A673 (cell line): ENCODE data around the gene WDR62. TPM values are rescaled to one million over a fixed set of nuclear protein-coding genes. Genes with fewer than 3 reads are reported as not detected.

Experiments
- BruUV-seq: library from RNA; stranded (reverse); fragments of 400-500 nt; replicated peaks from 2 replicates; lab custom pipeline; 2021; lab: Mats Ljungman, UMichigan
- CTCF ChIA-PET: fragments of 300-600 bp; sonication (Branson Sonifier 250); formaldehyde crosslinking; loops from one replicate; lab custom pipeline; 2022; ENCODE audit warnings: antibody characterized with exemption; lab: Charles Lee
- POLR2A ChIA-PET: fragments of 300-600 bp; sonication (Branson Sonifier 250); formaldehyde crosslinking; loops from one replicate; lab custom pipeline; 2022; ENCODE audit warnings: antibody characterized with exemption; ENCODE audit not compliant: low non-redundant PET; lab: Charles Lee
- DNase-seq: peaks from one replicate; pipeline ENCODE4 v3.0.0-alpha.2; 2015; ENCODE audit warnings: low spot score
- H3K27ac ChIP-seq: fragments of 200-600 bp; sonication (generic); 2 replicates; pipeline ENCODE4 v1.5.1; 2016; ENCODE audit warnings: mixed run types, low read depth, mild to moderate bottlenecking, mixed read lengths, antibody characterized with exemption, low read length; ENCODE audit not compliant: poor library complexity, severe bottlenecking
- H3K27me3 ChIP-seq: fragments of 200-600 bp; sonication (generic); replicated peaks from 2 replicates; pipeline ENCODE4 v1.6.1; 2017; ENCODE audit warnings: mixed run types, low read depth, mild to moderate bottlenecking, mixed read lengths, antibody characterized with exemption, low read length; ENCODE audit not compliant: insufficient read depth, poor library complexity
- H3K36me3 ChIP-seq: fragments of 200-600 bp; sonication (generic); 2 replicates; pipeline ENCODE4 v1.6.1; 2016; ENCODE audit warnings: mixed run types, mild to moderate bottlenecking, mixed read lengths, antibody characterized with exemption, low read length; ENCODE audit not compliant: insufficient read depth, poor library complexity, severe bottlenecking
- H3K4me1 ChIP-seq: fragments of 200-600 bp; sonication (generic); 2 replicates; pipeline ENCODE4 v1.6.1; 2017; ENCODE audit warnings: mixed run types, mild to moderate bottlenecking, mixed read lengths, antibody characterized with exemption, low read length; ENCODE audit not compliant: insufficient read depth, poor library complexity, severe bottlenecking
- H3K4me3 ChIP-seq: fragments of 200-600 bp; sonication (generic); 2 replicates; pipeline ENCODE4 v1.5.1; 2016; ENCODE audit warnings: low read depth, mixed run types, mild to moderate bottlenecking, mixed read lengths, low read length; ENCODE audit not compliant: poor library complexity, severe bottlenecking
- H3K9me3 ChIP-seq: fragments of 200-600 bp; sonication (generic); 2 replicates; pipeline ENCODE4 v1.6.1; 2016; ENCODE audit warnings: mixed run types, low read depth, mild to moderate bottlenecking, mixed read lengths, antibody characterized with exemption, low read length; ENCODE audit not compliant: poor library complexity, severe bottlenecking
- CTCF ChIP-seq: fragments of 300-800, 200-600 bp; sonication (generic); conservative IDR thresholded peaks from 2 replicates; pipeline ENCODE4 v1.5.1; 2017; ENCODE audit warnings: low read depth, mild to moderate bottlenecking, antibody characterized with exemption, low read length, moderate library complexity, mixed read lengths
- EZH2 ChIP-seq: fragments of 200-600 bp; sonication (generic); IDR thresholded peaks from 2 replicates; pipeline ENCODE4 v1.6.1; 2017; ENCODE audit warnings: borderline replicate concordance, low read depth, mild to moderate bottlenecking, mixed read lengths, antibody characterized with exemption, low read length; ENCODE audit not compliant: poor library complexity, severe bottlenecking
- intact Hi-C: fragments of 100-400 bp; cut with micrococcal nuclease; formaldehyde crosslinking; loops from one replicate; pipeline ENCODE4 v1.10.0; 2022; ENCODE audit not compliant: unreplicated experiment
- total RNA-seq: library from RNA; stranded (reverse); gene quantifications from 2 replicates; pipeline ENCODE4 v1.2.3, GENCODE V29; 2021

Gene WDR62
- total RNA-seq, 1 experiment from 2014 or later = 40.4 TPM

DNA sequence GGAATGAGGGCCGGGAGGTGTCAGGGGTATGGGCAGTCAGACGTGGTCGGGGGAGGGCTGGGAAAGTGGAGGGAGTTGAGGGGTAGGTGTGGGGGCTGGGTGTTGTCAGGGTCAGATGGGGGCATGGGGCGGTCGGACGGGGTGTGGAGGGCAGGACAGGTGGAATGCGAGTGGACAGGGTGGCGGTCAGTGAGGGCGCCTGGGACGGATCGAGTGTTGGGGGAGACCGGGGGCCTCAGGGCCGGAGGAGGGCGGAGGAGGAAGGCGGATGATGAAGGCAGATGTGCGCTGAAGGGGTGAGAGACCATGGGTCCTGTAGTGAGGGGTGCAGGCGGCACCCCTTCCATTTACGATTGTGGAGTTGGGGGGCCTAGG is 66.3 kb downstream of the WDR62 start:
- DNase-seq = no peak
- POLR2A ChIA-PET = no interaction called here
- Histone ChIP-seq H3K9me3 (no peaks in the 10 kb centered on the region), H3K36me3 (peaks cover 14% of the 10 kb centered on the region), H3K27ac (no peak overlapping the region), H3K4me3 (no peak overlapping the region), H3K27me3 (no peaks in the 10 kb centered on the region), H3K4me1 (peaks cover 6% of the 10 kb centered on the region)
- TF ChIP-seq CTCF = no peak
- TF ChIP-seq EZH2 = no peak
- CTCF ChIA-PET = no interaction called here
- no TSS peak for BruUV-seq
- intact Hi-C loops = no loop called here

DNA sequence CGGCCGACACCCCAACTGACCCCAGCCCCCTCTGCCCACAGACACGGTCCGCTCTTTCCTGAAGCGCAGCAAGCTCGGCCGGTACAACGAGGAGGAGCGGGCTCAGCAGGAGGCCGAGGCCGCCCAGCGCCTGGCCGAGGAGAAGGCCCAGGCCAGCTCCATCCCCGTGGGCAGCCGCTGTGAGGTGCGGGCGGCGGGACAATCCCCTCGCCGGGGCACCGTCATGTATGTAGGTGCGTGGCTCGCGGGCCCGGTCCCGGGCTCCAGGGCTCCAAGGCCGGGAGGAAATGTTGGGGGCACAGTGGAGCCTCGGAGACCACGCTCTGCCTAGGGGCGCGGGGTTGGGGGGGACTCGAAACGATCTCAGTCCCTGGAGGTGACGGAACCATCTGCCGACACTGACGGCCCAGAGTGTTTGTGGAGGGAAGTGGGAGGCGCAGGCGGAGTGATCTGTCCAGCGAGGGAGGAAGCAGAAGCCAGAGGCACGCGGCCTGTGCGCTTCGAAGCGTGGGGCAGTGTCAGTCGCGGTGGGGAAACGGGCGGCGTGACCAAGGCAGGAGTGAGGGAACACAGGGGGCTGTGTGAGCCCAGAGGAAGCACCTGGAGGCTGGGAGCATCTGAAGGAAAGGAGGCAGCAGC is 66.9 kb downstream of the WDR62 start:
- Histone ChIP-seq H3K27ac (no peak overlapping the region), H3K36me3 (peaks cover 14% of the 10 kb centered on the region), H3K4me1 (no peaks in the 10 kb centered on the region), H3K4me3 (no peak overlapping the region), H3K9me3 (no peaks in the 10 kb centered on the region), H3K27me3 (no peaks in the 10 kb centered on the region)
- POLR2A ChIA-PET = no interaction called here
- no TSS peak for BruUV-seq
- DNase-seq = no peak
- no peak for TF ChIP-seq EZH2
- TF ChIP-seq CTCF = no peak
- intact Hi-C loops = no loop called here
- CTCF ChIA-PET = no interaction called here

DNA sequence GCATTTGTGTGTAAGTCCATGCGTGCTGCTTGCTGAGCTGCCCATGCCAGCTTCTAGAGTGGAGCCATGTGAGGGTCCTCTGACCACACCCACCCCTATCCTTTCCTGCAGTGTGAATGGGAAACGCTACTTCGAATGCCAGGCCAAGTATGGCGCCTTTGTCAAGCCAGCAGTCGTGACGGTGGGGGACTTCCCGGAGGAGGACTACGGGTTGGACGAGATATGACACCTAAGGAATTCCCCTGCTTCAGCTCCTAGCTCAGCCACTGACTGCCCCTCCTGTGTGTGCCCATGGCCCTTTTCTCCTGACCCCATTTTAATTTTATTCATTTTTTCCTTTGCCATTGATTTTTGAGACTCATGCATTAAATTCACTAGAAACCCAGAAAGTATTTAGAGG is 70.9 kb downstream of the WDR62 start:
- intact Hi-C loops = no loop called here
- H3K36me3 ChIP-seq = peaks cover 10% of the 10 kb centered on the region
- H3K27me3 ChIP-seq = no peaks in the 10 kb centered on the region
- DNase-seq = no peak
- H3K4me1 ChIP-seq = no peaks in the 10 kb centered on the region
- BruUV-seq = no TSS peak
- no peak overlapping the region for H3K27ac ChIP-seq
- H3K4me3 ChIP-seq = no peak overlapping the region
- H3K9me3 ChIP-seq = no peaks in the 10 kb centered on the region
- ChIA-PET CTCF (no interaction called here), POLR2A (no interaction called here)
- no peak for TF ChIP-seq EZH2
- TF ChIP-seq CTCF = no peak
